ENCODE data around the gene IGIP.

Gene IGIP

GRCh38 chr5:140103154-140103553 lies 22.6 kb upstream of the IGIP start:
- no peak overlapping the region for H3K9ac ChIP-seq (ENCODE audit: low read length in 2 of 2)
- H3K27me3 ChIP-seq (ENCODE audit: control insufficient read depth in 1 of 2, insufficient read depth in 2 of 2, low read length in 2 of 2), result no peaks in the 10 kb centered on the region
- no peak overlapping the region for H3K27ac ChIP-seq (ENCODE audit: low read length)
- no peak overlapping the region for H3K4me3 ChIP-seq (ENCODE audit: low read length in 2 of 2)
- H3K4me1 ChIP-seq (ENCODE audit: control insufficient read depth, insufficient read depth, low read length), result peaks cover 7% of the 10 kb centered on the region
- H3K36me3 ChIP-seq (ENCODE audit: control insufficient read depth in 2 of 2, insufficient read depth in 2 of 2, low read length in 2 of 2), result no peaks in the 10 kb centered on the region
- no peaks in the 10 kb centered on the region for H3K9me3 ChIP-seq (ENCODE audit: control insufficient read depth in 2 of 2, low read length in 2 of 2)

- no peaks in the 10 kb centered on the region for H3K36me3 ChIP-seq (ENCODE audit: control insufficient read depth in 2 of 2, insufficient read depth in 2 of 2, low read length in 2 of 2)
- H3K9ac ChIP-seq (ENCODE audit: low read length in 2 of 2), result no peak overlapping the region
- no peaks in the 10 kb centered on the region for H3K27me3 ChIP-seq (ENCODE audit: control insufficient read depth in 1 of 2, insufficient read depth in 2 of 2, low read length in 2 of 2)
- peaks cover 13% of the 10 kb centered on the region for H3K4me1 ChIP-seq (ENCODE audit: control insufficient read depth, insufficient read depth, low read length)
- no peak overlapping the region for H3K27ac ChIP-seq (ENCODE audit: low read length)
- H3K4me3 ChIP-seq (ENCODE audit: low read length in 2 of 2), result no peak overlapping the region
- no peaks in the 10 kb centered on the region for H3K9me3 ChIP-seq (ENCODE audit: control insufficient read depth in 2 of 2, low read length in 2 of 2)
Measured at GRCh38 chr5:140104100-140104499, 21.6 kb upstream of the IGIP start.

- Histone ChIP-seq H3K27ac (ENCODE audit: low read length) (peak overlapping the region; percentile 98), H3K27me3 (ENCODE audit: control insufficient read depth in 1 of 2, insufficient read depth in 2 of 2, low read length in 2 of 2) (no peaks in the 10 kb centered on the region), H3K4me1 (ENCODE audit: control insufficient read depth, insufficient read depth, low read length) (peaks cover 15% of the 10 kb centered on the region), H3K4me3 (ENCODE audit: low read length in 2 of 2) (no peak overlapping the region), H3K36me3 (ENCODE audit: control insufficient read depth in 2 of 2, insufficient read depth in 2 of 2, low read length in 2 of 2) (no peaks in the 10 kb centered on the region), H3K9me3 (ENCODE audit: control insufficient read depth in 2 of 2, low read length in 2 of 2) (no peaks in the 10 kb centered on the region), H3K9ac (ENCODE audit: low read length in 2 of 2) (no peak overlapping the region)
Measured at GRCh38 chr5:140106101-140106500, 19.6 kb upstream of the IGIP start.

GRCh38 chr5:140106805-140107311 lies 18.9 kb upstream of the IGIP start:
- Histone ChIP-seq H3K27ac (ENCODE audit: low read length) (peak overlapping the region; percentile 98), H3K9me3 (ENCODE audit: control insufficient read depth in 2 of 2, low read length in 2 of 2) (no peaks in the 10 kb centered on the region), H3K4me1 (ENCODE audit: control insufficient read depth, insufficient read depth, low read length) (peaks cover 15% of the 10 kb centered on the region), H3K27me3 (ENCODE audit: control insufficient read depth in 1 of 2, insufficient read depth in 2 of 2, low read length in 2 of 2) (no peaks in the 10 kb centered on the region), H3K4me3 (ENCODE audit: low read length in 2 of 2) (peak overlapping the region; percentile 85 to 87), H3K9ac (ENCODE audit: low read length in 2 of 2) (peak overlapping the region; percentile 96 to 97), H3K36me3 (ENCODE audit: control insufficient read depth in 2 of 2, insufficient read depth in 2 of 2, low read length in 2 of 2) (no peaks in the 10 kb centered on the region)

GRCh38 chr5:140107312-140108092 lies 18.2 kb upstream of the IGIP start:
- H3K9me3 ChIP-seq (ENCODE audit: control insufficient read depth in 2 of 2, low read length in 2 of 2), result no peaks in the 10 kb centered on the region
- H3K4me3 ChIP-seq (ENCODE audit: low read length in 2 of 2), result peak overlapping the region; percentile 85 to 87
- peak overlapping the region; percentile 98 for H3K27ac ChIP-seq (ENCODE audit: low read length)
- H3K36me3 ChIP-seq (ENCODE audit: control insufficient read depth in 2 of 2, insufficient read depth in 2 of 2, low read length in 2 of 2), result no peaks in the 10 kb centered on the region
- H3K9ac ChIP-seq (ENCODE audit: low read length in 2 of 2), result peak overlapping the region; percentile 96 to 97
- H3K27me3 ChIP-seq (ENCODE audit: control insufficient read depth in 1 of 2, insufficient read depth in 2 of 2, low read length in 2 of 2), result no peaks in the 10 kb centered on the region
- peaks cover 20% of the 10 kb centered on the region for H3K4me1 ChIP-seq (ENCODE audit: control insufficient read depth, insufficient read depth, low read length)

GRCh38 chr5:140108093-140109017 lies 17.4 kb upstream of the IGIP start:
- H3K9ac ChIP-seq (ENCODE audit: low read length in 2 of 2), result peak overlapping the region; percentile 75 to 96
- H3K4me1 ChIP-seq (ENCODE audit: control insufficient read depth, insufficient read depth, low read length), result peaks cover 27% of the 10 kb centered on the region
- H3K4me3 ChIP-seq (ENCODE audit: low read length in 2 of 2), result peak overlapping the region; percentile 85 to 87
- peak overlapping the region; percentile 98 for H3K27ac ChIP-seq (ENCODE audit: low read length)
- no peaks in the 10 kb centered on the region for H3K27me3 ChIP-seq (ENCODE audit: control insufficient read depth in 1 of 2, insufficient read depth in 2 of 2, low read length in 2 of 2)
- no peaks in the 10 kb centered on the region for H3K36me3 ChIP-seq (ENCODE audit: control insufficient read depth in 2 of 2, insufficient read depth in 2 of 2, low read length in 2 of 2)
- H3K9me3 ChIP-seq (ENCODE audit: control insufficient read depth in 2 of 2, low read length in 2 of 2), result no peaks in the 10 kb centered on the region

- H3K27ac ChIP-seq (ENCODE audit: low read length), result peak overlapping the region; percentile 98
Measured at GRCh38 chr5:140109018-140109758, 16.5 kb upstream of the IGIP start.

GRCh38 chr5:140109759-140110645 lies 15.7 kb upstream of the IGIP start:
- H3K4me3 ChIP-seq (ENCODE audit: low read length in 2 of 2), result no peak overlapping the region
- no peaks in the 10 kb centered on the region for H3K9me3 ChIP-seq (ENCODE audit: control insufficient read depth in 2 of 2, low read length in 2 of 2)
- H3K4me1 ChIP-seq (ENCODE audit: control insufficient read depth, insufficient read depth, low read length), result peaks cover 33% of the 10 kb centered on the region
- H3K9ac ChIP-seq (ENCODE audit: low read length in 2 of 2), result no peak overlapping the region
- no peak overlapping the region for H3K27ac ChIP-seq (ENCODE audit: low read length)
- no peaks in the 10 kb centered on the region for H3K27me3 ChIP-seq (ENCODE audit: control insufficient read depth in 1 of 2, insufficient read depth in 2 of 2, low read length in 2 of 2)
- H3K36me3 ChIP-seq (ENCODE audit: control insufficient read depth in 2 of 2, insufficient read depth in 2 of 2, low read length in 2 of 2), result no peaks in the 10 kb centered on the region

More at GRCh38 chr5:140109018-140109758, 16.5 kb upstream of the IGIP start:
- Histone ChIP-seq H3K9ac (ENCODE audit: low read length in 2 of 2) (peak overlapping the region; percentile 75 to 96), H3K27me3 (ENCODE audit: control insufficient read depth in 1 of 2, insufficient read depth in 2 of 2, low read length in 2 of 2) (no peaks in the 10 kb centered on the region), H3K36me3 (ENCODE audit: control insufficient read depth in 2 of 2, insufficient read depth in 2 of 2, low read length in 2 of 2) (no peaks in the 10 kb centered on the region), H3K4me1 (ENCODE audit: control insufficient read depth, insufficient read depth, low read length) (peaks cover 29% of the 10 kb centered on the region), H3K4me3 (ENCODE audit: low read length in 2 of 2) (peak overlapping the region; percentile 85 to 87), H3K9me3 (ENCODE audit: control insufficient read depth in 2 of 2, low read length in 2 of 2) (no peaks in the 10 kb centered on the region)

GRCh38 chr5:140110646-140110957 lies 15.1 kb upstream of the IGIP start:
- Histone ChIP-seq H3K27ac (ENCODE audit: low read length) (no peak overlapping the region), H3K27me3 (ENCODE audit: control insufficient read depth in 1 of 2, insufficient read depth in 2 of 2, low read length in 2 of 2) (no peaks in the 10 kb centered on the region), H3K4me1 (ENCODE audit: control insufficient read depth, insufficient read depth, low read length) (peaks cover 33% of the 10 kb centered on the region), H3K9ac (ENCODE audit: low read length in 2 of 2) (no peak overlapping the region), H3K36me3 (ENCODE audit: control insufficient read depth in 2 of 2, insufficient read depth in 2 of 2, low read length in 2 of 2) (no peaks in the 10 kb centered on the region), H3K4me3 (ENCODE audit: low read length in 2 of 2) (no peak overlapping the region), H3K9me3 (ENCODE audit: control insufficient read depth in 2 of 2, low read length in 2 of 2) (no peaks in the 10 kb centered on the region)

Measured in stomach smooth muscle (tissue), 2 donors.